Effector CD8-positive, alpha-beta T cell (primary cell): ENCODE data around the gene DGKH.
"Not testable (repeated sequence)": the region's sequence is repeated elsewhere in the genome, so short reads cannot be mapped to it uniquely, and the experiment has no call there.

Experiments used
- DNase-seq: peaks from one replicate; lab custom pipeline; 2025; lab: John Stamatoyannopoulos, UW

Gene DGKH

DNA sequence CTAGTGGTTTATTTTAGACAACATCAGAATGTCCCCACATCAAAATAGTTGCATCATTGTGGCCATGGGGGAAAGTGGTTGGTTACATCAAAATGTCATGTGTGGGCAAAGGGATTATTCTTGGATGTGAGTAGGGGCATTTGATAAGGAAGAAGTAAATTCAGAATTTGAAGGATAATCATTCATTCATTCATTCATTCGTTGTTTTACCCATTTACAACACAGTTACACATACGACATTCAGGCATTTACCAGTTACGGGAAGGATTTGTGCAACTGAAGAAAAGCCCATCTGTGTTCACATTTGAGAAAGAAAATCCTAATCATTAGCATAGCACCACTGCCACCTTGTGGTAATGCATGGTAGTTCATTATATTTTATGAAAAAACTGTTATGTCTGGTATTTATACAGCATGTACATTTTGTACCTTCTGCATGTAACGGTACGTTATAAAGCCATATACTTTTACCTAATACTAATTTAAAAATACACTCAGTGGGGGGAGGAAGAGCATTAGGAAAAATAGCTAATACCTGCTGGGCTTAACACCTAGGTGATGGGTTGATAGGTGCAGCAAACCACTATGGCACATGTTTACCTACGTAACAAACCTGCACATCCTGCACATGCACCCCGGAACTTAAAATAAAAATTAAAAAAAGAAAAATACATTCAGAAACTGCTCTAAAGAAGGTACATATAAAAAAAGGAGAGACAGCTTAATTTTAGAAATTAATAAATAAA, 62.1 kb downstream of the DGKH start:
- peak; percentile 1 for DNase-seq

- no peak for DNase-seq
These were observed 64.4 kb downstream of the DGKH start for GRCh38 chr13:42112864-42113263.

GRCh38 chr13:42113478-42113877, 65.0 kb downstream of the DGKH start:
- no peak for DNase-seq

- no peak for DNase-seq
These were observed 65.8 kb downstream of the DGKH start for GRCh38 chr13:42114278-42114677.

- DNase-seq, result no peak
These were observed 66.5 kb downstream of the DGKH start for GRCh38 chr13:42114912-42115311.

DNA sequence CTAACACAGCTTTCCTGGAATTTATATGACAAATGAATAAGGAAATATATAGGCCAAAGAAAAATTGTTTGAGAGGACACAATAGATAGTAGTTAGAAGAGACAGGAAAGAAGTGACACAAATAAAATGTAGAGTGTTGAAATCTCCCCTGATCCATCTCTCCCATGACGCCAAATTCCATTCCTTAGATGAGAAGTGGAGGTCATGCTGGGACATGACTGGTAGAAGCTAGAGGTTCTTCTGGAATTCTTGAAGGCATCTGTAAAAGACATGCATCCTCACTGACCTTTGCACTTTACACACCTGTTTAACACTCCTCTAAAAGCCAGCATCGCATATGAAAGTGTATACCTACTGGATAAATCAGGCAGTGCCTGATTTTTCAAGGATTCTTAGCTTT, 67.8 kb downstream of the DGKH start:
- no peak for DNase-seq

GRCh38 chr13:42119041-42119440, 70.6 kb downstream of the DGKH start:
- DNase-seq, result no peak

GRCh38 chr13:42119875-42120274, 71.4 kb downstream of the DGKH start:
- no peak for DNase-seq

GRCh38 chr13:42123600-42123999, 75.2 kb downstream of the DGKH start:
- no peak for DNase-seq

DNA sequence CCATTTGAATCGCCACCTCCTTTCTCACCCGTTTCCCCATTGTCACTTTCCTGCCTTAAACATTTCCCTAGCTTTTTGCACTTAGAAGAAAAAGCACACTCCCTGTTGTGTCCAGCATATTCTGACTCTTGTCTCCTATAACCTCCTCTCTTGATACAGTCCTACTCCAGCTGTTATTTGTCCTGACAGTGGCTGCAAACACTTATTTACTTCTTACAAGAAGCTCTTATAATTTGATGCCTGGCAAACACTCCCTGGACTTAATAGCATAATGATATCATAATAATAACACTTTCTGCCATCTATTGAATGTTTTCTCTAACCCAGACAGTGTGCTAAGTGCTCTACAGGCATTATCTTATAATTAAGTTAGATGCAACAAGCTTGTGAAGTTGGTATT, 76.6 kb downstream of the DGKH start:
- no peak for DNase-seq

DNA sequence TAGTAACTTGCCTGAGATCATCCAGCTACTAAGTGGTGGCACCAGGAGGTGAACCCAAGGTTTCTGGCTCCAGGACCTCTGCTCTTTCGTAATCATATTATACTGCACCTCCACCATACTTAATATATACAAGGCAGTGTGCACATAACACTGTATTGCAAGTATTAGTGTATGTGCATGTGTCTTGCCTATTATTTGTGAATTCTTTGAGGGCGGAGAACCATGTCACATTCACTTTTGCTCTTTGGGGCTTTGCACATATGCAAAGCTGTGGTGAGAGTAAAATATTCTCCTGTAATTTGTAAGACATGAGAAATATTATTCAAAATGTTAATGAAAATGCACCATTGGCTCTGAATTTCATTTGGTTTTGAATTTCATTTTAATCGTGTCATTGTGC, 78.6 kb downstream of the DGKH start:
- no peak for DNase-seq

DNA sequence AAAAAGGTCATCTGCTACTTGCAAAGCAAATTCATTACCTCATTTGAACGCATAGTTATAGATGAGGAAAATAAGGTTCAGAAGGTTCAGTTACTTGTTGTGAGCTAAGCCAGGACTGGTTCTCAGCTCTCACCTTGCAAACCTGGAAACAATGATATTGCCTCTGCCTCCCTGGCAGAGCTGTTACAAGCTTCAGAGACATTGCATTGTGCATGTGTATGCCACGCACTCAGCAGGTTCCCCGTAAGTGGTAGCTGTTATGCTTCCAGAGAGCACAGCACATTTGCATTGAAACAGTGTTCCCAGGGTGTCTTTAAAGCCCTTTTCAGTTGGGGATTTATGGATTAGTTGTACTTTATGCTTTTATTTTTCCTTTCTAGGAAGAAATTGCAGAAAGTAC, 80.6 kb downstream of the DGKH start:
- DNase-seq, result no peak

GRCh38 chr13:42136518-42136917, 88.1 kb downstream of the DGKH start:
- DNase-seq, result no peak

GRCh38 chr13:42137856-42138537, 89.5 kb downstream of the DGKH start:
- no peak for DNase-seq

- no peak for DNase-seq
These were observed 92.0 kb downstream of the DGKH start for GRCh38 chr13:42140494-42140893.

- DNase-seq, result not testable (repeated sequence)
These were observed 92.6 kb downstream of the DGKH start for GRCh38 chr13:42141052-42141451.

- DNase-seq, result no peak
These were observed 97.9 kb downstream of the DGKH start for GRCh38 chr13:42146359-42146758.

DNA sequence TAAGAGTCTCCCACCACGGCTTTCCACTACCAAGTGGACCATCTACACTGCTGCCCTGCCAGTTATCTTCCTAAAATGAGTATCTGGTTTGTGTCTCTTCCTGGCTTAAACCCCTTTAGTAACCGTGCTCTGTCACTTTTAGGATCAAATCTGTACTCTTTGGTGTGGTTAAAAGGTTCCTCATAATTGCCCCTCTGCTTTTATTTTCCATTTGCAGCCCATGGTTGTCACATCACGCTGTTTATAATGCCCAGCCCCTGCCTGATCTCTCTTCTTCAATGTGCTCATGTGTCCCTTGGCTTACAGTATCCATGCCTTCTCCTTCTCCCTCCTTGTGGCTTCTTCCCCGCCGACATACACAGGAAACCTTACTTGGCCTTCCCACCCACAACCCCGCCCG, 100.1 kb downstream of the DGKH start:
- no peak for DNase-seq

GRCh38 chr13:42149136-42149535, 100.7 kb downstream of the DGKH start:
- no peak for DNase-seq

DNA sequence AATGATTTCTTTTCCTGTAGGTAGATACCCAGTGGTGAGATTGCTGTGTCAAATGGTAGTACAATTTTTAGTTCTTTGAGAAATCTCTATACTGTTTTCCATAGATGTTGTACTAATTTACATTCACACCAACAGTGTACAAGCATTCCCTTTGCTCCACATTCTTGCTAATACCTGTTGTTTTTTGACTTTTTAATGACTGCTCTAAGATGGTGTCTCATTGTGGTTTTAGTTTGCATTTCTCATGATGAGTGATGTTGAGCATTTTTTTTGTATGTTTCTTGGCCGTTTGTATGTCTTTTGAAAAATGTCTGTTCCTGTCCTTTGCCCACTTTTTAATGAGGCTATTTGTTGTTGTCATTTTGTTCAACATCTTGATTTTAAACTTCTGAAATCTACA, 103.3 kb downstream of the DGKH start:
- DNase-seq, result no peak

DNA sequence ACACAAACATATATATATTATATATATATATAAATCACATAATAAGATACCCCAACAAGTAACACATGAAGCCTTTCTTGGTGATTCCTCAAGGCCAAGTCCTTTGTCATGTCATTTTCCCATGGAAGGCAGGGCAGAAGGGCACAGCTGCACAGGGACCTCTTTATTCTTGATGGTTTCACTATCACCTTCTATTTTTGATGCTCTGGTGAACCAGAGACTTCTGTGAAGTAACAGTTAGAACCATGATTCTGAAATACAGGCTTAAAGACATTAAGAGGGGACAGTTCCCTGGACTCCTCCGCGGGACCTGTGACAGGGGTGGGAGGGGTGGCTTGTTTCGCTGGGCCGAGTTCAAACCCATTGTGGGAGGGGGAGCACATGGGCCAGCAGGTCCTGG, 104.0 kb downstream of the DGKH start:
- no peak for DNase-seq

DNA sequence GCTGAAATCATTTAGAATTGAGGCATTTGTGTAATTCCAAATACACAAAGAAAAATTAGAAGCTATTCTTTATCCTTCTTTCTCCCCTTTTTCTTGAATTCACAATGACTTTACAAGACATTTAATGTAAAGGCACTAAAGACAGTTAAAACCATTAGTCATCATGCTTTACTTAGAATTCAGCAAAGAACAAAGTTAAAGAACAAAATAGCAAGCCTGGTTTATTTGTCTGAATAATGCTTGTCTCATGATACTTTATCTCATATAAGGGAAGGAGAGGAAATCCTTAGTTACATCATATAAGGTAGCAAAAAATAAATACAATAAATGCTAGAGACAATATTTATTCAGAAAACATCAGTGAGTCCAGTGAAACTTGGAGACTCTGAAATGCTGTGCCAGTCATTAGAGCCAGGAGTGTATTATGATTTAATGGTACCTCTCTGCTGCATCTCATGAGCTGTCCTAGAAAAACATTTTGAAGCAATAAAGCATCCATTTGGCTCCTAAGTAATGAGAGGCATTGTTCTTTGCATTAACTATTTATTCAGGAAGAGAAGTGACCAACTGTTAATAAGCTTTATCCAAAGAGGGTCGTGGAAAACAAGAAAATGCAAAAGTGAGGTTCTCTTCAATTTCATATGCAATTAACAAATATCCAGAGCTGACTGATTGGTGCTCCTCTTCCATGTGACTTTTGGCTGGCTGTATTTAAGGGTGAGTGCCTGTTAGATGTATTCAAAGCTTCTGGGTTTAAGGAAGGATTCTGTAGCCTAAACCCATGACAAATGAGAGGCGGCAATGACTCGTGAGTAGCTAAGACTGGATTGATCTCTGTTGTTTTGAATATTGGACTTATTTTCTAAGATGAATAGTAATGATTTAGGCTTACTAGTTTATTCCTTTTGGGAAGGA, 105.0 kb downstream of the DGKH start:
- no peak for DNase-seq

- no peak for DNase-seq
These were observed 106.8 kb downstream of the DGKH start for GRCh38 chr13:42155251-42155650.
